HG02981 (cell line): ENCODE results near the gene ARHGAP35.
"Not testable (repeated sequence)": the region's sequence is repeated elsewhere in the genome, so short reads cannot be mapped to it uniquely, and the experiment has no call there.

ENCODE experiments used
- ATAC-seq: cut with Tn5 transposase; IDR thresholded peaks from one replicate; pipeline ENCODE4 v1.9.1; 2021; ENCODE audit warnings: mild to moderate bottlenecking, moderate library complexity; ENCODE audit not compliant: unreplicated experiment

The ARHGAP35 gene

DNA sequence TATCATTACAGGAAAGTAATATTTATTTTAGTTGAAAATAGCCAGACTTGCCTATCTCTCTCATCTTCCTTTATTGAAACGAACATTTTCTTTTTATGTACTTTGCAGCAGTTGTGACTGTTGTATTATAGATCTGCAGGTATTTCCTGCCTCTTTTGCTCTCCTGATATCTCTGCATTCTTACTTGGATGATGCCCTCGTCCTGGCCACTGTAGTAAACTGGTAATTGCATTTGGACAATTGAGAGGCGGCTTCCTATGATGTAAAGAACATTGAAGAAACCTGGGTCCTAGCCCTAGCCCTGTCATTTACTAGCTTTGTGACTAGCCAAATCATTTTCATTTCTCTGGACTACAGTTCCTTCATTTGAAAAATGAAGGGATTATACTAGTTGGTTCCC is 6.4 kb downstream of the ARHGAP35 start:
- no peak for ATAC-seq

GRCh38 chr19:46868025-46868802 is 7.4 kb downstream of the ARHGAP35 start:
- no peak for ATAC-seq

DNA sequence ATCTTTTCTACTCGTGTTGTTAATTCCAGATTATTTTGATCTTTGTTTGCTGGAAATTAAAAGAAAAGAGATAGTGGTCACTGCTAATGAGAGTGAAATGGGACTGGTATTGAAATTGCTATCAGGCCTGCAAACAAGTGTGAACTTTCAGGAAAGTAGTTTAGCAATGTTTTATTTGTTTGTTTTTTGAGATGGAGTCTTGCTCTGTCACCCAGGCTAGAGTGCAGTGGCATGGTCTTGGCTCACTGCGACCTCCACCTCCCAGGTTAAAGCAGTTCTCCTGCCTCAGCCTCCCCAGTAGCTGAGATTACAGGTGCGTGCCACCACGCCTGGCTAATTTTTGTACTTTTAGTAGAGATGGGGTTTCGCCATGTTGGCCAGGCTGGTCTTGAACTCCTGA is 10.4 kb downstream of the ARHGAP35 start:
- ATAC-seq, result not testable (repeated sequence)

DNA sequence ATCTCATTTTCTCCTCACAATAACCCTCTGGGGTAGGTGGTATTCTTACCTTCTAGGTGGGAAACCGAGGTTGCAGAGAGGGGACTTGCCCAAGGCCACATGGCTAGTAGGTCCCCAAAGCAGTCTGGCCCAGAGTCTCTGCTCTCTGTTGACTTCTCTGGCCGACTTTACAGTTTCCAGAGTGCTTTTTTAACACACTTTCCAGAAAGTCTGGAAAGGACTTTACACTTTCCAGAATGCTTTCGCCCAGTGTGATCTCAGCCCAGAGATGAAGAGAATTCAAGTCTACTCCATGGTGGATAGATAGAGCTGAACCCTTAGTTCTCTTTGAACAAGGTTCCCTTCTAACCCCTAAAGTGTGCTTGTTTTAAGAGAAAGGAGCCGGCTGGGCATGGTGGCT is 12.2 kb downstream of the ARHGAP35 start:
- ATAC-seq, result no peak

- no peak for ATAC-seq
Measured at GRCh38 chr19:46875234-46875633, 14.4 kb downstream of the ARHGAP35 start.

DNA sequence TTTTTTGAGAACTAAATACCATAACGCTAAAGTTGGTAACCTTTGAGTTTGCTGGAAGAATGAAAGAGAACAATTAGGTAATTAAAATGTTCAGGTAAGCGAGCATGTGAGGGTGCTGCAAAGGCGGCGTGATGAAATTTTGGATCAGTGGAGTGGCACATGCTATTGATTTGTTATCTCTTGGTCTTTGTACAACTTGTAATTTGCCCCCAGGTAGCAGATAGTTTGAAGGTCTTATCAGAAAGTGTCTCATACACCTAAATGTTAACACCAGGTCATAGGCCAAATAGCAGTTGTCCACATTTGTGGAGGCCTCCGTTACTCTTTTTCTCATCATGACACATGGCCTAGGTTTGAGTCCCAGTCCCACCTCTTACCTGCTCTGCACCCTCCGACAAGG is 14.9 kb downstream of the ARHGAP35 start:
- no peak for ATAC-seq

GRCh38 chr19:46878613-46879375 is 18.0 kb downstream of the ARHGAP35 start:
- no peak for ATAC-seq

- ATAC-seq, result no peak
Measured at GRCh38 chr19:46880431-46880830, 19.6 kb downstream of the ARHGAP35 start.

- ATAC-seq, result no peak
Measured at GRCh38 chr19:46881092-46881491, 20.3 kb downstream of the ARHGAP35 start.

- ATAC-seq, result no peak
Measured at GRCh38 chr19:46882034-46882433, 21.2 kb downstream of the ARHGAP35 start.

DNA sequence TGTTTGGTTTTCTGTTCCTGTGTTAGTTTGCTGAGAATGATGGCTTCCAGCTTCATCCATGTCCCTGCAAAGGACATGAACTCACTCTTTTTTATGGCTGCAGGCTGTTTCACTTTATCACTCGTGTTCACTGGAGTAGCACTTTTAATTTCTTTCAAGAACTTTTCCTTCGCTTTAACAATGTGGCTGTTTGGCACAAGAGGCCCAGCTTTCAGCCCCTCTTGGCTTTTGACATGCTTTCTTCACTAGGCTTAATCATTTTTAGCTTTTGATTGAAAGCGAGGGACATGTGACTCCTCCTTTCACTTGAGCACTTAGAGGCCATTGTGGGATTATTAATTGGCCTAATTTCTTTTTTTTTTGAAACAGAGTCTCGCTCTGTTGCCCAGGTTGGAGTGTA is 22.0 kb downstream of the ARHGAP35 start:
- ATAC-seq, result not testable (repeated sequence)

DNA sequence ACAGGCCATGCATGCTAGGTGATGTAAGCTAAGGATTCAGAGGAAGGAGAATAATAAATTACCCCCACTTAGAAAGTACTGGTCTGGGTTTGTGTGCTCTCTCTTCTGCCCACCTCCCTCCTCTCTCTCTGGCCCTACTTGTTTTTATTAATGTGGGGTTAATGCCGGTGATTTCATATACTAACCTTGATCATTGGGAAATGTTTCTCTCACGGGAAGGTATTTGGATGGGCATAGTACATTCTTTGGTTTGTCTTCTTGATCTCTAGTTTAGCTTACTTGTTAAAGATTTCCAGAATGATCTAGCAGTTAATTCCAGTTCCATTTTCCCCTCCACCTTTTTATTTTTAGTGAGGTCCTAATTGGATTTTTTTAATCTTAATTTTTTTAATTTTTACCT is 24.6 kb downstream of the ARHGAP35 start:
- no peak for ATAC-seq

DNA sequence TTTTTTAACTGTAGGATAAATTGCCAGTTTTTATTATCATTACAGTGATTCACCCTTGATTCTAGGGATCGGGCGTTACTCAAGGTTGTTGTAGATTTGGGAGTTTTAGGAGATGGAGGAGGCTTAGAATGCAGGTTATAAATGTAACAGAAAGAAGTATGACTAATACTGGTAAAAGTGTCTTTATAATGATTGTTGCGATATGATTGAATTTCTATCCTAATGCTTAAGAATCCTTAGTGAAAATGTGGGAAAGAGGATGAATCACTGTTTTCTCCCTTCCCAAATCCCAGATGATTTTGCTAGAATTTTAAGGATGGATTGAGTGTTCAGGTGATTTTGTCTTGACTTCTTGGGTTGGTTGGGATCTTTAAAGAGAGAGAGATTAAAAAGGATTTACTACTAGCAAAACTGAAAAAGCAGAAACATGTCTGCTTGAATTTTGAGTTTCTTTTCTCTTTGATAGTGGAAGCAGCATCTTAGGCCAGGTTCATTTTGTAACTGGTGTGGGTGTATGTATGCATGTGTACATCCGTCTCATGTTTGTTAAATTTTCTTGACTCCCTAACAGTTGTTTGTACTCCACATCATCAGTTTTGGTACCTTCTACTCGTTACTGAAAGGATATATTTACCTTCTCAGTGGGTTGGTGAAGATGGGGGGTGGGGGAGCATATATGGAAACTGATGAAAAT is 25.9 kb downstream of the ARHGAP35 start:
- ATAC-seq, result no peak

DNA sequence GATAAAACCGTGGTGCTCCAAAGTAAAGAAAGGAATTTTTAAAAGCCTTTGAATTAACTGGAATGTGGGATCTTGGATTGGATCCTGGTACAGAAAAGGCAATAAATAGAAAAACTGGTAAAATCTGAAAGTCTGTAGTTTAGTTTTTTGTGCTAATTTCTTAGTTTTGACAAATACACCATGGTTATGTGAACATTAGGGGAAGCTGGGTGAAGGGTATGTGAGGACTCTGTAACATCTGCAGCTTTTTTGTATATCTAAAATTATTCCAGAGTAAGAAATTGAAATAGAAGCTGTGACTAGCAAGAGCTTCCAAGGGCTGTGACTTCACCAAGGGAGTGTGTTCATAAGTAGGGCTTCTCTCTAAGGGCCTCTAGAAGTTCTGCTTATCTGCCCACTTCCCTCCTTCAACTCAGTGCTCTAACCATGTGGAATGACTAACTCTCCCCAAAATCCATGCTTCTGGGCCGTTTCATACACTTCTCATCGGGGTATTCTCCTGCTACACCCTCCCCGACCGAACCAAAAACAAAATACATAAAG is 26.5 kb downstream of the ARHGAP35 start:
- no peak for ATAC-seq

GRCh38 chr19:46890423-46891170 is 29.8 kb downstream of the ARHGAP35 start:
- no peak for ATAC-seq

GRCh38 chr19:46892252-46893179 is 31.7 kb downstream of the ARHGAP35 start:
- no peak for ATAC-seq

GRCh38 chr19:46896076-46896794 is 35.4 kb downstream of the ARHGAP35 start:
- no peak for ATAC-seq

DNA sequence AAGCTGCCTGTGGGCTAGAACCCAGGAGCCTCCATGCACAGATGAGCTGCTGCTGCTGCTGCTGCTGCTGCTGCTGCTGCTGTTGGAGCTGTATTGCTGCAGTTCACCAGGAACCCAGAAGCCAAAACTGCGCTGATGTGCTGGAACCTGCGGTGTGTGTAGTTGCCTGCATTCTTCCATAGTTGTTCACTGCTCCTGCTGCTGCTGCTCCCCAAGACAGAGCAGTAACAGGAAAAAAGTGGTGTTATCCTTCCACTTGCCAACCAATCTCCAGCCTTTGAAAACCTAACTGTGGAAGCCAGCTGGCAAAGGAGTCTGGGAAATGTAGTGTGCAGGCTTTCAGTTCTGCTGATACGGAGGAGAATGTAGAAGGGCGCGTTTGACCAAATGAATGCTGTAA is 37.9 kb downstream of the ARHGAP35 start:
- ATAC-seq, result no peak

DNA sequence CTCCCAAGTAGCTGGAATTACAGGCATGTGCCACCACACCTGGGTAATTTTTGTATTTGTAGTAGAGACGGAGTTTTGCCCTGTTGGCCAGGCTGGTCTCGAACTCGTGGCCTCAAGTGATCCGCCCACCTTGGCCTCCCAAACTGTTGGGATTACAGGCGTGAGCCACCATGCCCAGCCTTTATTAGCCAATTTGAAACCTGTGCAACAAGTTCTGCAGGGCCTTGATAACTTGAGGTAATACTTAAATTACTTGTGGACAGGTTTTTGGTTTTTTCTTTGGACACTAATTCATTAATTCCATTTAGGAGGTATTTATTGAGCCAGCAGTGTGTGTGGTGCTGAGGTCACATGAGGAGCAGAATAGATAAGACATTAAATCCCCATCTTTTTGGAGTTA is 39.5 kb downstream of the ARHGAP35 start:
- ATAC-seq, result no peak
